Stimulated activated CD4-positive, alpha-beta T cell treated with anti-CD3 and anti-CD28 coated beads, Interleukin-2, amount 100 ng/mL, for 4 hours (primary cell): ENCODE data around the gene CHMP1A.
"Not testable (repeated sequence)": the region's sequence is repeated elsewhere in the genome, so short reads cannot be mapped to it uniquely, and the experiment has no call there.

Source experiments
- DNase-seq: peaks from one replicate; pipeline ENCODE4 v3.0.0-alpha.2; 2020; ENCODE audit warnings: low read depth

The CHMP1A gene

GRCh38 chr16:89658221-89658879 is 842 bp upstream of the CHMP1A start:
- DNase-seq: no peak

- no peak for DNase-seq
Measured at GRCh38 chr16:89656435-89657121, 930 bp downstream of the CHMP1A start.

- DNase-seq: no peak
Measured at GRCh38 chr16:89655062-89655643, 2.4 kb downstream of the CHMP1A start.

- DNase-seq: no peak
Measured at GRCh38 chr16:89653656-89654295, 3.7 kb downstream of the CHMP1A start.

- DNase-seq: no peak
Measured at GRCh38 chr16:89651584-89651983, 5.9 kb downstream of the CHMP1A start.

GRCh38 chr16:89646906-89647305 is 10.6 kb downstream of the CHMP1A start:
- DNase-seq: no peak

- no peak for DNase-seq
Measured at GRCh38 chr16:89646270-89646669, 11.2 kb downstream of the CHMP1A start.

- no peak for DNase-seq
Measured at GRCh38 chr16:89645122-89645521, 12.4 kb downstream of the CHMP1A start.

GRCh38 chr16:89643769-89644300 is 13.7 kb downstream of the CHMP1A start:
- DNase-seq: no peak

- DNase-seq: no peak
Measured at GRCh38 chr16:89642574-89642973, 14.9 kb downstream of the CHMP1A start.

GRCh38 chr16:89641458-89642119 is 15.9 kb downstream of the CHMP1A start:
- DNase-seq: no peak

- no peak for DNase-seq
Measured at GRCh38 chr16:89639385-89639784, 18.1 kb downstream of the CHMP1A start.

GRCh38 chr16:89638455-89638854 is 19.1 kb downstream of the CHMP1A start:
- no peak for DNase-seq

- no peak for DNase-seq
Measured at GRCh38 chr16:89637379-89637778, 20.1 kb downstream of the CHMP1A start.

GRCh38 chr16:89636663-89637062 is 20.8 kb downstream of the CHMP1A start:
- DNase-seq: no peak

GRCh38 chr16:89634463-89635385 is 22.8 kb downstream of the CHMP1A start:
- not testable (repeated sequence) for DNase-seq

GRCh38 chr16:89633064-89633631 is 24.4 kb downstream of the CHMP1A start:
- DNase-seq: no peak

GRCh38 chr16:89629827-89630610 is 27.5 kb downstream of the CHMP1A start:
- DNase-seq: no peak

GRCh38 chr16:89624777-89625761 is 32.4 kb downstream of the CHMP1A start:
- DNase-seq: no peak
